Motor neuron (in vitro differentiated cells): ENCODE measurements around the gene DDAH1. TPM values are rescaled to one million over a fixed set of nuclear protein-coding genes. Genes with fewer than 3 reads are reported as not detected.

ENCODE experiments used
- ATAC-seq, 8 experiments: fragments of 200-7000 bp; cut with Tn5 transposase; replicated peaks in 6 of 8; 2 replicates each; pipeline ENCODE4 v1.8.0; 2021; ENCODE audit warnings: mild to moderate bottlenecking in 8 of 8, moderate library complexity in 8 of 8
- H3K27ac ChIP-seq, 2 donors: fragments of 250-450 bp; sonication (Bioruptor Pico); 2 replicates each; pipeline ENCODE4 v1.9.0; 2021; ENCODE audit warnings: antibody characterized with exemption in 2 of 2, mild to moderate bottlenecking in 2 of 2, moderate library complexity in 1 of 2
- H3K4me1 ChIP-seq, 2 donors: fragments of 250-450 bp; sonication (Bioruptor Pico); replicated peaks in 1 of 2; 2 replicates each; pipeline ENCODE4 v1.6.1; 2021; ENCODE audit warnings: antibody characterized with exemption in 2 of 2, mild to moderate bottlenecking in 2 of 2, moderate library complexity in 1 of 2
- H3K4me3 ChIP-seq, 5 donors: fragments of 250-450 bp; sonication (Bioruptor Pico); 2 replicates each; pipeline ENCODE4 v1.9.0; 2021; ENCODE audit warnings: antibody characterized with exemption in 5 of 5, mild to moderate bottlenecking in 5 of 5, moderate library complexity in 4 of 5
- WGBS, 10 experiments: fragments of 450-650 bp; shearing (Covaris generic); methylation state at CpG; one replicate each; pipeline ENCODE4 v1.0.0; 2022; 5-methylcytosine and 5-hydroxymethylcytosine counted together
- in situ Hi-C, 9 experiments: fragments of 400-800 bp; cut with MboI; loops; one replicate each; pipeline ENCODE4 v1.15.0; 2021; ENCODE audit warnings: low sequenced_read_pairs in 9 of 9, low pct_unique_long_range_greater_than_20kb in 2 of 9; ENCODE audit not compliant: unreplicated experiment in 9 of 9
- total RNA-seq, 8 experiments: library from RNA; unstranded; fragments of 300-600 nt; gene quantifications; 2 replicates each; pipeline versions ENCODE4 v1.2.3 to v1.2.4, GENCODE V29; 2022

DDAH1 gene
- total RNA-seq, 8 experiments from 2014 or later = 4.4 to 75.0 (median 20.0) TPM

GRCh38 chr1:85307987-85308832 is 156.7 kb downstream of the DDAH1 start:
- H3K4me1 ChIP-seq = no peaks in the 10 kb centered on the region
- in situ Hi-C loops = loop anchor here in 7 of 9 experiments (25.0 kb wide), 8 partner anchors 179 to 704 kb away; partner anchors contain the start of genes CCN1 (in 1 of the 7) and ZNHIT6 (in 1 of the 7)
- H3K4me3 ChIP-seq = no peak overlapping the region
- WGBS, 10 experiments = 0 to 41% (median 29%) methylated on average over 1 to 21 of the region's 27 CpGs; no CpG with 5 or more reads in 1 of the 10 experiments
- no peak overlapping the region for H3K27ac ChIP-seq
- peak; percentile 98 to 100 (median 100) for ATAC-seq

GRCh38 chr1:85306236-85306635 is 158.7 kb downstream of the DDAH1 start:
- ATAC-seq = no peak
- in situ Hi-C loops = loop anchor here in 7 of 9 experiments (25.0 kb wide), 8 partner anchors 181 to 706 kb away; partner anchors contain the start of genes CCN1 (in 1 of the 7) and ZNHIT6 (in 1 of the 7)
- no peak overlapping the region for H3K4me3 ChIP-seq
- no peaks in the 10 kb centered on the region for H3K4me1 ChIP-seq
- no peak overlapping the region for H3K27ac ChIP-seq
- WGBS, 10 experiments = 87 to 100% (median 100%) methylated on average over 3 to 4 of the region's 4 CpGs; no CpG with 5 or more reads in 5 of the 10 experiments

GRCh38 chr1:85303440-85304162 is 161.4 kb downstream of the DDAH1 start:
- 63 to 92% (median 82%) methylated on average over 1 to 4 of the region's 4 CpGs for WGBS, 10 experiments
- in situ Hi-C loops = loop anchor here in 7 of 9 experiments (25.0 kb wide), 8 partner anchors 184 to 709 kb away; partner anchors contain the start of genes CCN1 (in 1 of the 7) and ZNHIT6 (in 1 of the 7)
- Histone ChIP-seq H3K4me3 (no peak overlapping the region), H3K4me1 (no peaks in the 10 kb centered on the region), H3K27ac (no peak overlapping the region)
- ATAC-seq = no peak

- Histone ChIP-seq H3K4me1 (no peaks in the 10 kb centered on the region), H3K27ac (no peak overlapping the region), H3K4me3 (no peak overlapping the region)
- WGBS, 10 experiments = 71 to 100% (median 84%) methylated on average over 1 to 3 of the region's 3 CpGs; no CpG with 5 or more reads in 2 of the 10 experiments
- ATAC-seq = no peak
- in situ Hi-C loops = loop anchor here in 7 of 9 experiments (25.0 kb wide), 8 partner anchors 187 to 712 kb away; partner anchors contain the start of genes CCN1 (in 1 of the 7) and ZNHIT6 (in 1 of the 7)
Measured at GRCh38 chr1:85300140-85300539, 164.8 kb downstream of the DDAH1 start.

GRCh38 chr1:85297855-85298629 is 166.9 kb downstream of the DDAH1 start:
- no peak overlapping the region for H3K4me3 ChIP-seq
- peaks cover 0 to 2% of the 10 kb centered on the region in 2 donors for H3K4me1 ChIP-seq
- in situ Hi-C loops = no loop called here
- H3K27ac ChIP-seq = no peak overlapping the region
- WGBS, 10 experiments = 4 to 80% (median 50%) methylated on average over 2 to 11 of the region's 11 CpGs; no CpG with 5 or more reads in 1 of the 10 experiments
- peak in 6 of 8 experiments; percentile 19 to 91 (median 71) for ATAC-seq

GRCh38 chr1:85297538-85297854 is 167.5 kb downstream of the DDAH1 start:
- H3K27ac ChIP-seq = no peak overlapping the region

GRCh38 chr1:85296980-85297379 is 168.0 kb downstream of the DDAH1 start:
- H3K27ac ChIP-seq = no peak overlapping the region
- ATAC-seq = peak in 2 of 8 experiments; percentile 28 to 39
- WGBS, 10 experiments = 0 to 100% (median 45%) methylated on average over 1 of the region's 1 CpG; no CpG with 5 or more reads in 2 of the 10 experiments

More at GRCh38 chr1:85297538-85297854, 167.5 kb downstream of the DDAH1 start:
- Histone ChIP-seq H3K4me1 (peaks cover 0 to 2% of the 10 kb centered on the region in 2 donors), H3K4me3 (no peak overlapping the region)
- ATAC-seq = peak in 4 of 8 experiments; percentile 11 to 41 (median 23)
- whole genome bisulfite sequencing, 10 experiments = 20 to 92% (median 80%) methylated on average over 1 of the region's 1 CpG; no CpG with 5 or more reads in 3 of the 10 experiments
- in situ Hi-C loops = no loop called here

GRCh38 chr1:85295654-85296053 is 169.3 kb downstream of the DDAH1 start:
- in situ Hi-C loops = no loop called here
- 20 to 100% (median 72%) methylated on average over 1 to 2 of the region's 4 CpGs; no CpG with 5 or more reads in 5 of the 10 experiments for WGBS, 10 experiments
- H3K4me1 ChIP-seq = peaks cover 0 to 2% of the 10 kb centered on the region in 2 donors
- H3K4me3 ChIP-seq = no peak overlapping the region
- no peak overlapping the region for H3K27ac ChIP-seq
- ATAC-seq = no peak

More at GRCh38 chr1:85296980-85297379, 168.0 kb downstream of the DDAH1 start:
- no peak overlapping the region for H3K4me3 ChIP-seq
- in situ Hi-C loops = no loop called here
- H3K4me1 ChIP-seq = peaks cover 0 to 2% of the 10 kb centered on the region in 2 donors

GRCh38 chr1:85295006-85295431 is 169.9 kb downstream of the DDAH1 start:
- Histone ChIP-seq H3K27ac (no peak overlapping the region), H3K4me1 (peaks cover 0 to 2% of the 10 kb centered on the region in 2 donors), H3K4me3 (no peak overlapping the region)
- no peak for ATAC-seq
- in situ Hi-C loops = no loop called here
- WGBS, 10 experiments = 0 to 76% (median 60%) methylated on average over 1 to 3 of the region's 3 CpGs; no CpG with 5 or more reads in 1 of the 10 experiments

- ATAC-seq = no peak
- Histone ChIP-seq H3K4me1 (peaks cover 0 to 2% of the 10 kb centered on the region in 2 donors), H3K4me3 (no peak overlapping the region), H3K27ac (no peak overlapping the region)
- in situ Hi-C loops = no loop called here
- WGBS, 10 experiments = 85 to 100% (median 95%) methylated on average over 2 of the region's 2 CpGs; no CpG with 5 or more reads in 5 of the 10 experiments
Measured at GRCh38 chr1:85290826-85291225, 174.1 kb downstream of the DDAH1 start.

GRCh38 chr1:85289848-85290335 is 175.1 kb downstream of the DDAH1 start:
- in situ Hi-C loops = no loop called here
- WGBS, 10 experiments = 84 to 100% (median 94%) methylated on average over 1 to 4 of the region's 4 CpGs; no CpG with 5 or more reads in 2 of the 10 experiments

More at GRCh38 chr1:85289848-85290335, 175.1 kb downstream of the DDAH1 start:
- ATAC-seq = peak in 2 of 8 experiments; percentile 24 to 51
- Histone ChIP-seq H3K4me3 (no peak overlapping the region), H3K4me1 (peaks cover 0 to 2% of the 10 kb centered on the region in 2 donors), H3K27ac (no peak overlapping the region)
